WERI-Rb-1 (cell line): ENCODE results near the gene DNAH2.

Experiments
- DNase-seq: peaks from one replicate; pipeline ENCODE4 v3.0.0-alpha.2; 2020
- H3K27ac ChIP-seq: fragments of 250-450 bp; sonication (Bioruptor Pico); 2 replicates; pipeline ENCODE4 v1.5.1; 2020; ENCODE audit warnings: mild to moderate bottlenecking, moderate library complexity
- H3K27me3 ChIP-seq: fragments of 250-450 bp; sonication (Bioruptor Pico); 2 replicates; pipeline ENCODE4 v1.5.1; 2021; ENCODE audit warnings: mild to moderate bottlenecking, low read depth, moderate library complexity; ENCODE audit not compliant: insufficient read depth, severe bottlenecking
- H3K36me3 ChIP-seq: fragments of 250-450 bp; sonication (Bioruptor Pico); 2 replicates; pipeline ENCODE4 v1.5.1; 2020; ENCODE audit warnings: mild to moderate bottlenecking, moderate library complexity
- H3K4me3 ChIP-seq: 2 replicates; pipeline ENCODE4 v1.5.1; 2011; ENCODE audit warnings: low read depth, mild to moderate bottlenecking, control low read depth, low read length
- H3K9me3 ChIP-seq: fragments of 250-450 bp; sonication (Bioruptor Pico); 2 replicates; pipeline ENCODE4 v1.5.1; 2021; ENCODE audit warnings: mild to moderate bottlenecking, moderate library complexity; ENCODE audit not compliant: severe bottlenecking
- CTCF ChIP-seq: IDR thresholded peaks from 2 replicates; pipeline ENCODE4 v1.5.1; 2011; ENCODE audit warnings: low read depth, mild to moderate bottlenecking, control low read depth, inconsistent platforms, low read length

Gene DNAH2

GRCh38 chr17:7843536-7844291, 126.2 kb downstream of the DNAH2 start:
- peaks cover 18% of the 10 kb centered on the region for H3K36me3 ChIP-seq
- H3K27ac ChIP-seq = peak overlapping the region; percentile 91
- no peaks in the 10 kb centered on the region for H3K9me3 ChIP-seq
- TF ChIP-seq CTCF = no peak
- peak; percentile 81 for DNase-seq
- peak overlapping the region; percentile 58 for H3K4me3 ChIP-seq
- H3K27me3 ChIP-seq = no peaks in the 10 kb centered on the region

GRCh38 chr17:7844292-7845154, 127.0 kb downstream of the DNAH2 start:
- peak; percentile 91 for DNase-seq
- peak overlapping the region; percentile 91 for H3K27ac ChIP-seq
- no peaks in the 10 kb centered on the region for H3K9me3 ChIP-seq
- H3K36me3 ChIP-seq = peaks cover 24% of the 10 kb centered on the region
- peak overlapping the region; percentile 58 for H3K4me3 ChIP-seq
- no peaks in the 10 kb centered on the region for H3K27me3 ChIP-seq
- TF ChIP-seq CTCF = no peak

GRCh38 chr17:7845359-7846062, 128.0 kb downstream of the DNAH2 start:
- Histone ChIP-seq H3K4me3 (peak overlapping the region; percentile 58), H3K27ac (no peak overlapping the region), H3K36me3 (peaks cover 34% of the 10 kb centered on the region), H3K9me3 (no peaks in the 10 kb centered on the region), H3K27me3 (no peaks in the 10 kb centered on the region)
- no peak for DNase-seq
- no peak for TF ChIP-seq CTCF

- Histone ChIP-seq H3K27me3 (no peaks in the 10 kb centered on the region), H3K4me3 (no peak overlapping the region), H3K9me3 (no peaks in the 10 kb centered on the region), H3K36me3 (peaks cover 39% of the 10 kb centered on the region), H3K27ac (no peak overlapping the region)
- peak; percentile 4 for DNase-seq
- no peak for TF ChIP-seq CTCF
Observed at GRCh38 chr17:7846063-7846735, 128.7 kb downstream of the DNAH2 start.

GRCh38 chr17:7846765-7847661, 129.5 kb downstream of the DNAH2 start:
- no peaks in the 10 kb centered on the region for H3K27me3 ChIP-seq
- peaks cover 46% of the 10 kb centered on the region for H3K36me3 ChIP-seq
- H3K4me3 ChIP-seq = no peak overlapping the region
- no peak for TF ChIP-seq CTCF
- H3K9me3 ChIP-seq = no peaks in the 10 kb centered on the region
- DNase-seq = no peak
- H3K27ac ChIP-seq = no peak overlapping the region
